Measurements from ENCODE around the gene SYTL3.
"Not testable (repeated sequence)": the region's sequence is repeated elsewhere in the genome, so short reads cannot be mapped to it uniquely, and the experiment has no call there.

Gene SYTL3

GRCh38 chr6:158665332-158665731 is 15.5 kb downstream of the SYTL3 start:
- no peak for DNase-seq

DNA sequence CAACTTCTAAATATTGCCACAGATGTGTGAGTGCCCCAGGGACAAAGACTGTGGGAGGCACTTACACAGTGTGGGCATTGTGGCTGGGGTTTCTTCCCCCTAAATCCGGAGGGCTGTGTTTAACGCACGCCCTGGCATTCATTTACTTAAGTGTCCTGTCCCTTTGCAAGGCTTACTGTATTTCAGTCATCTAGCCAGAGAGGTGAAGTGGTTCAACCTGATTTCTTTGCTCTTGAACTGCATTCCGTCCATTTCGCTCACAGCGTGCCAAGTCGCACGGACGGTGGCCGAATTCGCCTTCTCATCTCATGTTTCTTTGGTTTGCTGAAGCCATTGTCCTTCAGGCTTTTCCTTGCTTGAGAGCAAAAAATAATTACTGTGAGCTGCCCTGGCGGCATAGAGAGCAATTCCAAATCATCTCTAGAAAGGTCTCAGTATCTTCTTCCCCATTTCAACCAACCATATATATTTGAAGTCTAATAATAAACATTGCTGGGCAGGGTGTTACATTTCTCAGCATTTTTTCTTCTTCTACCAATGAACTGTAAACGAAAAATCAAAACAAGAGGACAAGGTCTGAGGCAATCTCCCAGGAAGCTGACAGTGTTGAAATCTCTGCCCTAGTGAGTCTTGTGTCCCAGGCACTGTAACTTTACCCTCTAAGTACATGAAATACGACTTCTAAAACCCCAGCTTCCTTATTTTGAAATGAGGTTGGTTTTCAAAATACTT is 16.9 kb downstream of the SYTL3 start:
- DNase-seq = no peak

GRCh38 chr6:158667360-158667981 is 17.6 kb downstream of the SYTL3 start:
- DNase-seq = no peak

GRCh38 chr6:158668707-158669103 is 18.9 kb downstream of the SYTL3 start:
- no peak for DNase-seq

DNA sequence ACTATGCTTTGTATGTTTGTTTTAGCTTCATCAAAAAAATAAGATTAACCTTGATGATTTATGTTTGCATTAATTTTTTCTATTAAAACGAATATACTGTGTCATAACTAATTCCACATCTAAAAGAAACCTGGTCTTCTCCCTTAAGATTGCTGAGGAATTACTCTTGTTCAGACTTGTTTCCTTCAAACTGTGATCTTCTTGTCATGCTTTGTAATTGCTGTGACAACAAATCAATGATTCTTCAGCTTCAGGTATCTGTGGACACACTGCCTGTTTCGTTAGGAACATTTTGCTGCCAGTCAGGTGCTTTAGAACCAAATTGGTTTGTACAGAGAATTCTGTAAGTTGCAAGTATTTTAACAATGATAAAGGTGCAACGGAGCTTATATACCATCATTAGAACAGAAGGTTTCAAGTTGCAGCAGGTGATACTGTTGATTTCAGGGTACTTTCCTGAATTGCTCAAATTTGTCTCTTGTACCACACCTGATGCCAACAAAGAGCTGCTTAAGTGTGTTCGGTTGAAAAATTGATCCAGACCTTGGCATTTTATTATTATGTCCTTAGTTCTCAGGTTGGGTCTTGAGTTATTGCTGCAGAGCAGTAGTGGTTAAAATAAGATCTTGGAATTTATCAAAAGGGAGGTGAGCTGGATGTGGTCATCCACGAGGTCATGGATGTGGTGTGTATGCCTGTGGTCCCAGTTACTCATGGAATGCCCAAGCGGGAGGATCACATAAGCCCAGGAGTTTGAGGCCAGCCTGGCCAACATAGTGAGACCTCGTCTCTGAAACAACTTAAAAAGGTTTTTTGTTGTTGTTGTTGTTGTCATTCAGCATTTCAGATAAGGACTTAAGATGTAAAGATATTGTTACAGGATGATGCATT is 19.5 kb downstream of the SYTL3 start:
- no peak for DNase-seq

- DNase-seq = not testable (repeated sequence)
Observed at GRCh38 chr6:158672119-158672518, 22.3 kb downstream of the SYTL3 start.

GRCh38 chr6:158672726-158673125 is 22.9 kb downstream of the SYTL3 start:
- no peak for DNase-seq

GRCh38 chr6:158674342-158675131 is 24.7 kb downstream of the SYTL3 start:
- DNase-seq = no peak

DNA sequence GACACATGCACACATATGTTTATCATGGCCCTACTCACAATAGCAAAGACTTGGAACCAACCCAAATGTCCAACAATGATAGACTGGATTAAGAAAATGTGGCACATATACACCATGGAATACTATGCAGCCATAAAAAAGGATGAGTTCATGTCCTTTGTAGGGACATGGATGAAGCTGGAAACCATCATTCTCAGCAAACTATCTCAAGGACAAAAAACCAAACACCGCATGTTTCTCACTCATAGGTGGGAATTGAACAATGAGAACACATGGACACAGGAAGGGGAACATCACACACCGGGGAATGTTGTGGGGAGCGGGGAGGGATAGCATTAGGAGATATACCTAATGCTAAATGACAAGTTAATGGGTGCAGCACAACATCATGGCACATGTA is 27.2 kb downstream of the SYTL3 start:
- not testable (repeated sequence) for DNase-seq

- DNase-seq = no peak
Observed at GRCh38 chr6:158677906-158678578, 28.2 kb downstream of the SYTL3 start.

GRCh38 chr6:158680015-158680414 is 30.2 kb downstream of the SYTL3 start:
- no peak for DNase-seq

DNA sequence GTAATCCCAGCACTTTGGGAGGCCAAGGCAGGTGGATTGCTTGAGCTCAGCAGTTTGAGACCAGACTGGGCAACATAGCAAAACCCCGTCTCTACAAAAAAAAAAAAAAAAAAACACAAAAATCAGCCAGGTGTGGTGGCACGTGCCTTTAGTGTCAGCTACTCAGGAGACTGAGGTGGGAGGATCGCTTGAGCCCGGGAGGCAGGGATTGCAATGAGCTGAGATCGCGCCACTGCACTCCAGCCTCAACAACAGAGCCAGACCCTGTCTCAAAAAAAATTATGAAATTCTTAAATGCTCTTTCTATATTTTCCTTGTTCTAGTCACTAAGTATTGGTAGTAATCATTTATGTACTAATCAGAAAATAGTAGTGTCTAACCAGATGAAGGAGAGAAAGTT is 30.6 kb downstream of the SYTL3 start:
- no peak for DNase-seq

- no peak for DNase-seq
Observed at GRCh38 chr6:158684311-158684710, 34.5 kb downstream of the SYTL3 start.

DNA sequence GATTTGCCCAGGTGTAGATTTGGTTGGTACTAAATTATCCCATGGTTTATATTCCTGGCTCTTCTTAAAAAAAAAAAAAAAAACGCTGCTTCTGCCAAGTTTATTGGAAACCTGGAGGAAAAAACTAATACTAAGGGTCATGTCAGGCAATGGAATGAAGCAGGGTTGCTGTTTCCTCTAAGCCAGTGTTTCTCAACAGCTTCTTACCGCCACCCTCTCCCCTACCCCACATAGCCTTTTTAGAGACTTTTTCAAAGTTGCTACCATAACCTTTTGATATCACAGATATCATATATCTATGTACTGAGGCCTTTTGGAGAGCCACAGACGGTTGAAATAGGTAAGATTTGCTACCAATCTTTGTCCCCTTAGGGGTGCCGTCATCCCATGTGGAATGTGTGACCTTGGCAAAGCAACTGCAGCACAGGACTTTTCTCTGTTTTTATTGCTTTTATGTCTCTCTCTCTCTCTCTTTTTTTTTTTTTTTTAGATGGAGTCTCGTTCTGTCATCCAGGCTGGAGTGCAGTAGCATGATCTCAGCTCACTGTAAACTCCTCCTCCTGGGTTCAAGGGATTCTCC is 35.0 kb downstream of the SYTL3 start:
- DNase-seq = no peak

DNA sequence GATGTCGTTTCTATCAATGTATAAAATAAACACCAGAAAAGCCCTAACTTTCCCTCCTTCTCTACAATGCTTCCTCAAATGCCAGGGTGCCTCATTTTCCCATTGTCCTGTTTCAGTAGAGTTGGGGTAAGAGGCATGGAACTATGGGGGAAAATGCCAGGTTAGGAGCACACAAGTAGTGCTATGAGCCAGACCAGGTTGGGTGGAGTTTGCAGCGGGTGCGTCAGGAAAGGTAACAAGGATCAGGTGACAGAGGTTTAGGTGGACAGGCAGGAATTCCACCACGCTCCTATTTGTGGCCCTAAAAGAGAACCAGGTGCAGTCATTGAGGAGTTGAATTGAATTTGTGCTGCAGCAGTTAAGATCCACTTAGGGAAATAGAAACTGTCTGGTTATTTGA is 36.5 kb downstream of the SYTL3 start:
- DNase-seq = no peak

- no peak for DNase-seq
Observed at GRCh38 chr6:158686791-158687381, 37.0 kb downstream of the SYTL3 start.

GRCh38 chr6:158687506-158687905 is 37.7 kb downstream of the SYTL3 start:
- DNase-seq = no peak

GRCh38 chr6:158688860-158689259 is 39.0 kb downstream of the SYTL3 start:
- DNase-seq = no peak

- DNase-seq = no peak
Observed at GRCh38 chr6:158694913-158695312, 45.1 kb downstream of the SYTL3 start.

DNA sequence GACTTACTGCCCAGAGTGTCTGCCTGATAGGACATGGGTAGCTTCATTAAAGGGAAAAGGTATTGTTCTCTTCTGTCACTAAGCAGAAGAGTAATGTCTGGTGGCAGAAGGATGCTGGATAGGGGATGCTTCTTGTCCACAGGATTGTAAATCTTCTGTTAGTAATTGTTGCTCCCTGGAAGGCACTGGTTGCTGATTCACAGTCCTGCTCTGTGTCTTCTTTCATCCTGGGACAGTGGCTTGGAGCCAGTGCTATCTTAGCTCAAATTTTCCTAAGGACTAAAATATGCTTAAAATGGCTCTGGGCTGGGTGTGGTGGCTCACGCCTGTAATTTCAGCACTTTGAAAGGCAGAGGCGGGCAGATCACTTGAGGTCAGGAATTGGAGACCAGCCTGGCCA is 48.0 kb downstream of the SYTL3 start:
- DNase-seq = no peak

GRCh38 chr6:158698931-158699330 is 49.1 kb downstream of the SYTL3 start:
- DNase-seq = no peak

- not testable (repeated sequence) for DNase-seq
Observed at GRCh38 chr6:158701268-158701667, 51.4 kb downstream of the SYTL3 start.

Measured in NCI-H2227 treated with DMSO at 0.1 percent for 48 hours (cell line).